Fibroblast of lung (primary cell): ENCODE results near the gene DAPK1. TPM values are rescaled to one million over a fixed set of nuclear protein-coding genes. Genes with fewer than 3 reads are reported as not detected.

Experiments used
- DNase-seq, 2 donors: peaks; one replicate each; pipeline versions ENCODE4 v3.0.0 to v3.0.0-alpha.2; 2010; ENCODE audit warnings: low read depth in 2 of 2
- H2AFZ ChIP-seq: 2 replicates; pipeline ENCODE4 v1.5.1; 2012; ENCODE audit warnings: low read length, control low read depth, inconsistent platforms
- H3K27ac ChIP-seq: 2 replicates; pipeline ENCODE4 v1.5.1; 2011; ENCODE audit warnings: low read length, control low read depth; ENCODE audit not compliant: insufficient read depth
- H3K27me3 ChIP-seq: 2 replicates; pipeline ENCODE4 v1.5.1; 2011; ENCODE audit warnings: mild to moderate bottlenecking, low read length; ENCODE audit not compliant: control insufficient read depth, insufficient read depth
- H3K36me3 ChIP-seq: 2 replicates; pipeline ENCODE4 v1.5.1; 2011; ENCODE audit warnings: low read length; ENCODE audit not compliant: control insufficient read depth, insufficient read depth
- H3K4me1 ChIP-seq: 2 replicates; pipeline ENCODE4 v1.5.1; 2011; ENCODE audit warnings: low read length; ENCODE audit not compliant: control insufficient read depth, insufficient read depth; ENCODE audit errors: extremely low read depth
- H3K4me2 ChIP-seq: 2 replicates; pipeline ENCODE4 v1.5.1; 2011; ENCODE audit warnings: low read length, control low read depth; ENCODE audit not compliant: insufficient read depth; ENCODE audit errors: extremely low read depth
- H3K4me3 ChIP-seq, 4 experiments: fragments of 200-600 bp in 1 of 4; sonication (generic) in 1 of 4; replicated peaks in 1 of 4; 2 replicates each; pipeline ENCODE4 v1.5.1; 2011 to 2016; ENCODE audit warnings: low read length in 4 of 4, low read depth in 3 of 4, mild to moderate bottlenecking in 3 of 4, control low read depth in 2 of 4, inconsistent platforms in 1 of 4, mixed read lengths in 1 of 4; ENCODE audit not compliant: insufficient read depth in 1 of 4; ENCODE audit errors: control extremely low read depth in 1 of 4
- H3K79me2 ChIP-seq: 2 replicates; pipeline ENCODE4 v1.5.1; 2012; ENCODE audit warnings: mild to moderate bottlenecking, low read length, inconsistent platforms; ENCODE audit not compliant: control insufficient read depth, insufficient read depth
- H3K9ac ChIP-seq: 2 replicates; pipeline ENCODE4 v1.5.1; 2011; ENCODE audit warnings: mild to moderate bottlenecking, low read length, control low read depth; ENCODE audit not compliant: insufficient read depth
- H3K9me3 ChIP-seq: 2 replicates; pipeline ENCODE4 v1.5.1; 2012; ENCODE audit warnings: low read depth, low read length; ENCODE audit not compliant: control insufficient read depth, insufficient read depth
- H4K20me1 ChIP-seq: 2 replicates; pipeline ENCODE4 v1.5.1; 2011; ENCODE audit warnings: low read length; ENCODE audit not compliant: control insufficient read depth, insufficient read depth; ENCODE audit errors: extremely low read depth
- CTCF ChIP-seq, 2 donors: IDR thresholded peaks in 1 of 2; conservative IDR thresholded peaks in 1 of 2; 1 replicate in 1 of 2; 2 replicates in 1 of 2; pipeline ENCODE4 v1.5.1; 2011 to 2012; ENCODE audit warnings: low read length in 2 of 2, control low read depth in 1 of 2, inconsistent platforms in 1 of 2, low read depth in 1 of 2, mild to moderate bottlenecking in 1 of 2
- EZH2 ChIP-seq: IDR thresholded peaks from 2 replicates; pipeline ENCODE4 v1.5.1; 2012; ENCODE audit warnings: low read length, control low read depth, mild to moderate bottlenecking; ENCODE audit errors: missing control alignments
- polyA plus RNA-seq, 2 donors: library from polyadenylated mRNA; depleted of rRNA in 1 of 2; stranded (reverse) in 1 of 2; unstranded in 1 of 2; fragments of >200 nt; gene quantifications; 2 replicates each; pipeline ENCODE4 v1.2.1, GENCODE V29; 2011 to 2012; ENCODE audit warnings: missing spikeins in 1 of 2
- total RNA-seq: library from RNA; depleted of rRNA; stranded (reverse); fragments of >200 nt; gene quantifications from 2 replicates; pipeline ENCODE4 v1.2.1, GENCODE V29; 2014

DAPK1 gene
- total and polyA plus RNA-seq, 2 donors (not counting 1 experiment from before 2014, with no cell fraction given), result 1.1 to 15.5 TPM

- TF ChIP-seq EZH2 (no peak), CTCF (conservative IDR thresholded peaks at IDR 0.05 in 1 of 2, IDR thresholded peaks at IDR 0.05 in 1 of 2; ENCODE audit: low read depth in 1 of 2, low read length in 2 of 2) (no peak)
- no peak overlapping the region for H3K4me2 ChIP-seq
- H3K79me2 ChIP-seq, result peaks cover 6% of the 10 kb centered on the region
- no peak overlapping the region for H3K9ac ChIP-seq
- H3K27me3 ChIP-seq, result no peaks in the 10 kb centered on the region
- no peaks in the 10 kb centered on the region for H4K20me1 ChIP-seq
- no peak overlapping the region for H2AFZ ChIP-seq
- H3K4me1 ChIP-seq, result peaks cover 3% of the 10 kb centered on the region
- peaks cover 7% of the 10 kb centered on the region for H3K36me3 ChIP-seq
- no peak overlapping the region for H3K27ac ChIP-seq
- H3K9me3 ChIP-seq, result no peaks in the 10 kb centered on the region
- DNase-seq, result no peak
- no peak overlapping the region for H3K4me3 ChIP-seq
Observed at GRCh38 chr9:87732344-87732743, 234.7 kb downstream of the DAPK1 start.

DNA sequence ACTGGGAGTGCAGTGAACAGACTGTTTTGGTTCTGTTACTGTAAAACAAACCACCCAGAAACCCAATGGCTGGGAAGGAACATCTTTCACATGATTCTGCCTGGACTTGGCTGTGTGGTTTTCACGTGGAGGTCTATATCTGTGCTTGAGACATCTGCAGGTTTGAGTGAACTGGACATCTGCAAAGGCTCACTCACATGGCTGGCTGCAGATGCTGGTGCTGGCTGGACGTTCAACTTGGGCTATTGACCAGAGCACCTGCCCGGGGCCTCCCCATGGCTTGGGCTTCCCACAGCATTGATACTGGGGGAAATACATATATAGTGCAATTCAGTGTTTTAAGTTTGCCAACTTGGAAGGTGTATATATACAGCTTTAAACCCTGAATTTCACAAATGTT, 235.1 kb downstream of the DAPK1 start:
- H3K4me2 ChIP-seq, result no peak overlapping the region
- H3K79me2 ChIP-seq, result peaks cover 2% of the 10 kb centered on the region
- no peaks in the 10 kb centered on the region for H3K9me3 ChIP-seq
- H3K4me1 ChIP-seq, result no peaks in the 10 kb centered on the region
- H4K20me1 ChIP-seq, result no peaks in the 10 kb centered on the region
- no peak overlapping the region for H3K4me3 ChIP-seq
- no peaks in the 10 kb centered on the region for H3K27me3 ChIP-seq
- no peak overlapping the region for H3K27ac ChIP-seq
- no peak overlapping the region for H2AFZ ChIP-seq
- DNase-seq, result no peak
- TF ChIP-seq EZH2, result no peak
- no peak for TF ChIP-seq CTCF (conservative IDR thresholded peaks at IDR 0.05 in 1 of 2, IDR thresholded peaks at IDR 0.05 in 1 of 2; ENCODE audit: low read depth in 1 of 2, low read length in 2 of 2)
- H3K9ac ChIP-seq, result no peak overlapping the region
- peaks cover 4% of the 10 kb centered on the region for H3K36me3 ChIP-seq

DNA sequence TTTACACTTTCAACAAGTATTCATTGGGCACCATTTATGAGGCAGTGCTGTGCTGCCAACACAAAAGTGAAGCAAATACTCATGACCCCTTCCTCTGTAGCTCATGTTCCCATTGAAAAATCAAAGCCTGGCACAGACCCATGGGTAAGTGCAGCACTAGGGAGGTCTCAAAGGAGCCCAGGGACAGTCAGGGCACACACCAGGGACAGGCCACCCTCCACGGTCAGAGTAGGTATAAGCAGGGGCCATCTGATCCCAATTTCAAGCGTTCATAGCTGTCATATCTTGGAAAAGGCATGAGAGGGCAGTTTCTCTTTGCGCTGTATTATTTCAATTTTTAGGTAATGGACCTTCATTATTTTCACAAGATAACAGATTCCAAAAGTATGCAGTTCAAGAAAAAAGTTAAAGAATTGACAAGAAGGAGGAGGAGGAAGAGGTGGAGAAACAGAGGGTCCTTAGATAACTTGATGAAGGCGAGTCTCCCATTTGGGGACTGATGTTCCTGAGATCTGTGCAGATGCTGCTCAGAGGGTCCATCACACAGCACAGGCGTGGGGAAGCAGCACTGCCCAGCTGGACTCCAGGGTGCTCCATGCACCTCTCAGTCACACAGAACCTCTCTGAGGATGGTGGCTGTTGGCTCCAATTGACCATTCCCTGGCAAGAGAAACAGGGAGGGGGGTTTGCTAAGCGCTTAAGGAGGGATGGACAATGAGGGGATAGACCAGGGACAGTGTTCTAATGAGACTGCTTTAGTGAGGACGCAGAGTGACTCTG, 235.8 kb downstream of the DAPK1 start:
- Histone ChIP-seq H3K9me3 (no peaks in the 10 kb centered on the region), H3K9ac (no peak overlapping the region), H3K4me3 (no peak overlapping the region), H2AFZ (no peak overlapping the region), H3K27ac (no peak overlapping the region), H3K79me2 (no peaks in the 10 kb centered on the region), H3K36me3 (peaks cover 4% of the 10 kb centered on the region), H4K20me1 (no peaks in the 10 kb centered on the region), H3K4me2 (no peak overlapping the region), H3K4me1 (no peaks in the 10 kb centered on the region), H3K27me3 (no peaks in the 10 kb centered on the region)
- no peak for DNase-seq
- TF ChIP-seq EZH2 (no peak), CTCF (conservative IDR thresholded peaks at IDR 0.05 in 1 of 2, IDR thresholded peaks at IDR 0.05 in 1 of 2; ENCODE audit: low read depth in 1 of 2, low read length in 2 of 2) (no peak)
